ENCODE measurements around the gene MRPL30.

DNA sequence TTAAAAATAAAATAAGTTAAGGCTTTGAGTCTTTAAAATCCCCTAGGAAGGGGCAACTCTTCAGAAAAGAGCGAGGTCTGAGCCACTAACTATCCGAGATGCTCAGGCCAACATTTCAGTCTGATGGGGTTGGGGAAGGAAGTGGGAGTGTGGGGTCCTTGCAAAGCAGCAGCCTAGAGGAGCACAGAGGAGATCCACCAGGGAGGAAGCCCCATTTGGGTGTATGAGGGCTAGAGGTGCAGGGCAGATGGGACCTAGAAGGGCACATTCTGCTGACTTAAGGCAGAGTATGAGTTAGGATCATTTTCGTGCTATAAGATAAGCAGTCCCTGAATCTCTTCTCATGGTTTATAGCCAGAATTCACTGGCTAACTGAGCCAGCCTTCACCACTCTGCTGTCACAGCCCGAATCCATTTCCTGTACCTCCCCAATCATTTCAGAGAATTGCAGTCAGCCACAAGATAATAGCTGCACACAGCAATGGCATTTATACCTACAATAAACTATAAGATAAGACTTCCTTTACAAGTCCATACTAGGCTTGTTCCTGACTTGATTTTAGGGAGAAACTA lies 37.0 kb downstream of the MRPL30 start:
- TF ChIP-seq, protein P1, sequence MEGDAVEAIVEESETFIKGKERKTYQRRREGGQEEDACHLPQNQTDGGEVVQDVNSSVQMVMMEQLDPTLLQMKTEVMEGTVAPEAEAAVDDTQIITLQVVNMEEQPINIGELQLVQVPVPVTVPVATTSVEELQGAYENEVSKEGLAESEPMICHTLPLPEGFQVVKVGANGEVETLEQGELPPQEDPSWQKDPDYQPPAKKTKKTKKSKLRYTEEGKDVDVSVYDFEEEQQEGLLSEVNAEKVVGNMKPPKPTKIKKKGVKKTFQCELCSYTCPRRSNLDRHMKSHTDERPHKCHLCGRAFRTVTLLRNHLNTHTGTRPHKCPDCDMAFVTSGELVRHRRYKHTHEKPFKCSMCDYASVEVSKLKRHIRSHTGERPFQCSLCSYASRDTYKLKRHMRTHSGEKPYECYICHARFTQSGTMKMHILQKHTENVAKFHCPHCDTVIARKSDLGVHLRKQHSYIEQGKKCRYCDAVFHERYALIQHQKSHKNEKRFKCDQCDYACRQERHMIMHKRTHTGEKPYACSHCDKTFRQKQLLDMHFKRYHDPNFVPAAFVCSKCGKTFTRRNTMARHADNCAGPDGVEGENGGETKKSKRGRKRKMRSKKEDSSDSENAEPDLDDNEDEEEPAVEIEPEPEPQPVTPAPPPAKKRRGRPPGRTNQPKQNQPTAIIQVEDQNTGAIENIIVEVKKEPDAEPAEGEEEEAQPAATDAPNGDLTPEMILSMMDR (IDR thresholded peaks at IDR 0.05; ENCODE audit: low read length): no peak
- TF ChIP-seq EZH2 (IDR thresholded peaks at IDR 0.05; ENCODE audit: borderline replicate concordance, low read length): no peak

Measured in OCI-LY1 (cell line).